K562 (cell line): ENCODE data around the gene RNF20.

ENCODE experiments used
- ADNP ChIP-seq: fragments of 200-800 bp; sonication (Bioruptor generic); IDR thresholded peaks from 2 replicates; pipeline ENCODE4 v1.6.1; 2016; ENCODE audit warnings: missing genetic modification characterization, missing compliant biosample characterization
- CBX1 ChIP-seq: sonication (generic); IDR thresholded peaks from 2 replicates; pipeline ENCODE4 v1.6.1; 2016; ENCODE audit warnings: antibody characterized with exemption, low read depth, mild to moderate bottlenecking
- CTCF ChIP-seq, 3 experiments: IDR thresholded peaks in 2 of 3; conservative IDR thresholded peaks in 1 of 3; 2 replicates each; pipeline ENCODE4 v1.5.1; 2011 to 2012; ENCODE audit warnings: low read length in 3 of 3, mild to moderate bottlenecking in 3 of 3, control low read depth in 2 of 3, improper control_type of control experiment in 1 of 3, inconsistent platforms in 1 of 3, low read depth in 1 of 3, mixed read lengths in 1 of 3, moderate library complexity in 1 of 3; ENCODE audit not compliant: insufficient read depth in 2 of 3
- NR0B1 ChIP-seq: fragments of 450-650 bp; IDR thresholded peaks from one replicate; pipeline ENCODE4 v1.6.1; 2018; ENCODE audit warnings: mild to moderate bottlenecking, moderate library complexity; ENCODE audit not compliant: partially characterized antibody
- POLR2AphosphoS5 ChIP-seq: IDR thresholded peaks from 2 replicates; pipeline ENCODE4 v1.6.1; 2011; ENCODE audit warnings: mild to moderate bottlenecking, low read depth, low read length, moderate library complexity; ENCODE audit not compliant: control insufficient read depth, insufficient read depth
- RBM34 ChIP-seq: fragments of 200-400 bp; formaldehyde crosslinking; IDR thresholded peaks from 2 replicates; pipeline ENCODE4 v1.6.1; 2018; ENCODE audit warnings: low read length, borderline replicate concordance; ENCODE audit not compliant: insufficient read depth
- SMC3 ChIP-seq: conservative IDR thresholded peaks from 2 replicates; pipeline ENCODE4 v1.6.1; 2011; ENCODE audit warnings: low read depth, low read length, improper control_type of control experiment; ENCODE audit not compliant: insufficient read depth
- ZBTB1 ChIP-seq: sonication (generic); formaldehyde crosslinking; IDR thresholded peaks from 2 replicates; pipeline ENCODE4 v1.8.1; 2023; ENCODE audit warnings: missing genetic modification reagents, low read depth, mild to moderate bottlenecking, borderline replicate concordance
- ZNF134 ChIP-seq: fragments of 250-450 bp; sonication (Bioruptor Pico); conservative IDR thresholded peaks from 2 replicates; pipeline ENCODE4 v1.4.0; 2020
- ZNF274 ChIP-seq: IDR thresholded peaks from 2 replicates; pipeline ENCODE4 v1.6.1; 2011; ENCODE audit warnings: low read depth, mild to moderate bottlenecking, low read length, moderate library complexity, borderline replicate concordance
- ZZZ3 ChIP-seq: fragments of 450-650 bp; IDR thresholded peaks from 2 replicates; pipeline ENCODE4 v1.6.1; 2016; ENCODE audit warnings: antibody characterized with exemption, mild to moderate bottlenecking, moderate library complexity

- no peak for TF ChIP-seq SMC3
- TF ChIP-seq RBM34: no peak
- TF ChIP-seq POLR2AphosphoS5: no peak
- TF ChIP-seq CTCF (IDR thresholded peaks at IDR 0.05 in 2 of 3, conservative IDR thresholded peaks at IDR 0.05 in 1 of 3; ENCODE audit: insufficient read depth in 2 of 3, low read depth in 1 of 3, low read length in 3 of 3): no peak
- TF ChIP-seq ZZZ3: no peak
- TF ChIP-seq CBX1: no peak
- no peak for TF ChIP-seq ZNF274
- no peak for TF ChIP-seq ZNF134 (CRISPR knock-in tag)
- no peak for TF ChIP-seq NR0B1
- no peak for TF ChIP-seq ZBTB1 (CRISPR knock-in tag)
- no peak for TF ChIP-seq ADNP (tag)
Measured at GRCh38 chr9:101572316-101572715, 38.7 kb downstream of the RNF20 start.
